K562 treated with DMSO at 1 percent for 48 hours (cell line): Measurements from ENCODE around the gene RFPL4A. TPM values are rescaled to one million over a fixed set of nuclear protein-coding genes. Genes with fewer than 3 reads are reported as not detected.

Experiments used
- total RNA-seq: library from RNA; unstranded; fragments of 300-600 nt; gene quantifications from 2 replicates; pipeline ENCODE4 v1.2.3, GENCODE V29; 2022; ENCODE audit warnings: low replicate concordance; ENCODE audit errors: extremely low read depth

The RFPL4A gene
- total RNA-seq: not detected in 2 replicates

GRCh38 chr19:55758797-55759196 is at the start of gene RFPL4A:
Gene RFPL4A, plus strand, starts transcription at chr19:55759097. Its CDS starts 2,704 bp downstream, at chr19:55761801.

GRCh38 chr19:55738302-55738701 is 20.6 kb upstream of the RFPL4A start, which contains the start of gene NLRP9:
Gene NLRP9, minus strand, starts transcription at chr19:55738402. Its CDS starts 28 bp downstream, at chr19:55738374.

GRCh38 chr19:55768818-55769217 is 9.9 kb downstream of the RFPL4A start, which contains the start of gene RFPL4AL1:
Gene RFPL4AL1, plus strand, starts transcription at chr19:55769118. Its CDS starts 2,687 bp downstream, at chr19:55771805.

Other genes starting within 250 kb of the RFPL4A start
- not detected in 2 replicates for gene SBK2, start 222.0 kb upstream of the RFPL4A start, total RNA-seq
- gene SBK3, start 213.6 kb upstream of the RFPL4A start, total RNA-seq: not detected in 2 replicates
- gene ZNF579, start 178.2 kb upstream of the RFPL4A start, total RNA-seq: not detected in 2 replicates
- gene FIZ1, start 159.6 kb upstream of the RFPL4A start, total RNA-seq: not detected in 2 replicates
- gene ZNF524, start 158.8 kb upstream of the RFPL4A start, total RNA-seq: not detected in 2 replicates
- not detected in 2 replicates for gene ZNF865, start 153.4 kb upstream of the RFPL4A start, total RNA-seq
- gene ZNF784, start 134.5 kb upstream of the RFPL4A start, total RNA-seq: not detected in 2 replicates
- gene ZNF580, start 118.1 kb upstream of the RFPL4A start, total RNA-seq: not detected in 2 replicates
- gene ZNF581, start 115.4 kb upstream of the RFPL4A start, total RNA-seq: not detected in 2 replicates
- gene CCDC106, start 110.9 kb upstream of the RFPL4A start, total RNA-seq: not detected in 2 replicates
- gene U2AF2, start 104.1 kb upstream of the RFPL4A start, total RNA-seq: not detected in 2 replicates
- not detected in 2 replicates for gene EPN1, start 83.9 kb upstream of the RFPL4A start, total RNA-seq
- gene NLRP9, start 20.7 kb upstream of the RFPL4A start, total RNA-seq: not detected in 2 replicates
- not detected in 2 replicates for gene RFPL4AL1, start 10.0 kb downstream of the RFPL4A start, total RNA-seq
- not detected in 2 replicates for gene NLRP11, start 72.9 kb downstream of the RFPL4A start, total RNA-seq
- gene NLRP4, start 77.4 kb downstream of the RFPL4A start, total RNA-seq: not detected in 2 replicates
- not detected in 2 replicates for gene NLRP13, start 173.2 kb downstream of the RFPL4A start, total RNA-seq
- gene NLRP8, start 188.7 kb downstream of the RFPL4A start, total RNA-seq: not detected in 2 replicates
- not detected in 2 replicates for gene NLRP5, start 227.7 kb downstream of the RFPL4A start, total RNA-seq